Right lobe of liver (tissue), 4 donors: ENCODE measurements around the gene SLC7A4.

Source experiments
- CTCF ChIP-seq, 4 donors: fragments of 200-600 bp in 3 of 4; fragments of 450-650 bp in 1 of 4; IDR thresholded peaks; one replicate each; pipeline versions ENCODE4 v1.5.1 to v1.8.0; 2016 to 2022; ENCODE audit warnings: antibody characterized with exemption in 4 of 4, mild to moderate bottlenecking in 2 of 4
- POLR2A ChIP-seq: fragments of 450-650 bp; IDR thresholded peaks from one replicate; pipeline ENCODE4 v1.6.1; 2017; ENCODE audit warnings: antibody characterized with exemption, mild to moderate bottlenecking
- donor health status: DM: no; HTN: no; CAD: no.
- donor health status: DM: no; HTN: no; CAD: no.
- donor health status: DM: no; HTN: yes; CAD: no.

DNA sequence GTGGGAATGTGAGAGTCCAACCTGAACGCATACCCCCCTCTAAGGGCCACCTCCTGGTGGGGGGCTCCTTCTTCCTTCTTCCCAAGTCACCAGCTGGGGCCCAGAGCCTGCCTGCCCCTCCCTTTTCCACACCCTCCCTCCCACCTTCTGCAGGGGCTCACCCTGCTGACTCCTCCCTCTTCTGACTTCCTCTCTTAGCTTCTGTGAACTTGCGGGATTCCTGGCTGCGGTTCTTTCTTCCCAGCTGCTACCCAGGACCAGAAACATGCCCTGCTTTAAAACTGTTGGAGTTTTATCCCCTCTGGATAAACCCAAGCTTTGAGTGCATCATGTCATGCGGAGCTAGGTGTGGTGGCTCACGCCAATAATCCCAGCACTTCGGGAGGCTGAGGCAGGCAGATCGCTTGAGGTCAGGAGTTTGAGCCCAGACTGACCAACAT is 23.5 kb upstream of the SLC7A4 start:
- TF ChIP-seq CTCF (IDR thresholded peaks at IDR 0.05) (no peak), POLR2A (no peak)
